Stomach (tissue), 9 donors: ENCODE results near the gene NUP153. TPM values are rescaled to one million over a fixed set of nuclear protein-coding genes. Genes with fewer than 3 reads are reported as not detected.

Experiments used
- DNase-seq, 2 donors: peaks; one replicate each; pipeline versions ENCODE4 v3.0.0 to v3.0.0-alpha.2; 2013 to 2019
- H3K27ac ChIP-seq, 5 donors: fragments of 200-600 bp in 4 of 5; sonication (generic) in 4 of 5; one replicate each; pipeline ENCODE4 v1.5.1; 2013 to 2019; ENCODE audit warnings: mild to moderate bottlenecking in 1 of 5, moderate library complexity in 1 of 5
- H3K27me3 ChIP-seq, 3 donors: fragments of 200-600 bp; sonication (generic); one replicate each; pipeline ENCODE4 v1.5.1; 2017 to 2019; ENCODE audit warnings: mixed run types in 1 of 3
- H3K36me3 ChIP-seq, 4 donors: fragments of 200-600 bp; sonication (generic); 1 replicate in 3 of 4; 2 replicates in 1 of 4; pipeline ENCODE4 v1.5.1; 2016 to 2019
- H3K4me1 ChIP-seq, 4 donors: fragments of 200-600 bp; sonication (generic); one replicate each; pipeline ENCODE4 v1.5.1; 2016 to 2019
- H3K4me3 ChIP-seq, 4 donors: fragments of 200-600 bp; sonication (generic) in 3 of 4; one replicate each; pipeline ENCODE4 v1.5.1; 2016 to 2019; ENCODE audit warnings: mild to moderate bottlenecking in 1 of 4
- H3K9me3 ChIP-seq, 4 donors: fragments of 200-600 bp; sonication (generic); one replicate each; pipeline ENCODE4 v1.5.1; 2016 to 2019
- CTCF ChIP-seq, 7 experiments: fragments of 450-650 bp in 4 of 7; fragments of 200-600 bp in 3 of 7; sonication (generic) in 3 of 7; IDR thresholded peaks; one replicate each; pipeline ENCODE4 v1.5.1; 2016 to 2019; ENCODE audit warnings: antibody characterized with exemption in 7 of 7, control low read depth in 2 of 7, mild to moderate bottlenecking in 1 of 7
- EP300 ChIP-seq: sonication (generic); formaldehyde crosslinking; IDR thresholded peaks from one replicate; pipeline ENCODE4 v1.6.1; 2017; ENCODE audit warnings: antibody characterized with exemption
- POLR2A ChIP-seq, 4 donors: fragments of 450-650 bp; IDR thresholded peaks; one replicate each; pipeline ENCODE4 v1.6.1; 2016; ENCODE audit warnings: antibody characterized with exemption in 4 of 4, control low read depth in 2 of 4, mild to moderate bottlenecking in 1 of 4, moderate library complexity in 1 of 4
- POLR2AphosphoS5 ChIP-seq, 3 donors: sonication (generic); formaldehyde crosslinking; IDR thresholded peaks; one replicate each; pipeline ENCODE4 v1.6.1; 2016; ENCODE audit warnings: antibody characterized with exemption in 3 of 3
- WGBS, 5 donors: extraction: QIAGEN DNeasy Blood & Tissue Kit in 3 of 5; methylation state at CpG; one replicate each; pipeline versions ENCODE4 v1.1.5 to v1.1.7; 2013 to 2018; 5-methylcytosine and 5-hydroxymethylcytosine counted together
- intact Hi-C: fragments of 100-400 bp; cut with DNase I; formaldehyde crosslinking; loops from one replicate; pipeline ENCODE4 v1.15.1; 2023; ENCODE audit warnings: low total_unique reads
- polyA plus RNA-seq, 3 donors: library from polyadenylated mRNA; stranded (reverse); fragments of 200-250 nt; gene quantifications; one replicate each; pipeline ENCODE4 v1.2.3, GENCODE V29; 2013
- total RNA-seq, 5 donors: library from RNA; depleted of rRNA; stranded (reverse); fragments of >200 nt; gene quantifications; one replicate each; pipeline versions ENCODE4 v1.1.0 to v1.2.3, GENCODE V29; 2014 to 2016
- donor health status: healthy with polysubstance abuse.
- donor health status: Bipolar disorder and iron deficiency.
- donor health status: healthy.

The NUP153 gene
- total and polyA plus RNA-seq, 8 donors = 5.2 to 50.5 (median 18.2) TPM

GRCh38 chr6:17622144-17622543, 84.6 kb downstream of the NUP153 start:
- DNase-seq = no peak
- Histone ChIP-seq H3K27me3 (no peaks in the 10 kb centered on the region), H3K27ac (no peak overlapping the region), H3K9me3 (no peaks in the 10 kb centered on the region), H3K4me1 (no peaks in the 10 kb centered on the region), H3K4me3 (no peak overlapping the region), H3K36me3 (peaks cover 4 to 86% (median 68%) of the 10 kb centered on the region in 4 donors)
- intact Hi-C loops = no loop called here
- TF ChIP-seq POLR2AphosphoS5 (IDR thresholded peaks at IDR 0.05) = no peak
- no peak for TF ChIP-seq CTCF (IDR thresholded peaks at IDR 0.05)
- TF ChIP-seq POLR2A (IDR thresholded peaks at IDR 0.05) = no peak
- TF ChIP-seq EP300 = no peak
- WGBS, 5 donors = 90 to 97% (median 95%) methylated on average over 5 of the region's 5 CpGs

DNA sequence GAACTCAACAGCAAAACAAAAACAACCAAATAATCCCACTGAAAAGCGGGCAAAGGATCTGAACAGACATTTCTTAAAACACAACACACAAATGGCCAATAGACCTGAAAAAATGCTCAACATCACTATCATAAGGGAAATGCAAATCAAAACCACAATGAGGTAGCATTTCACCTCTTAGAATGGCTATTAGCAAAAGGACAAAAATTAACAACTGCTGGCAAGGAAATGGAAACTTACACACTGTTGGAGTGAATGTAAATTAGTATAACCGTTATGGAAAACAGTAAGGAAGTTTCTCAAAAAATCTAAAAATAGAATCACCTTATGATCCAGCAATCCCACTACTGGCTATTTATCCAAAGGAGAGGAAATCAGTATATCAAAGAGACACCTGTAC, 85.7 kb downstream of the NUP153 start:
- no peak for DNase-seq
- H3K27me3 ChIP-seq = no peaks in the 10 kb centered on the region
- no peaks in the 10 kb centered on the region for H3K9me3 ChIP-seq
- TF ChIP-seq CTCF (IDR thresholded peaks at IDR 0.05) (no peak), POLR2A (IDR thresholded peaks at IDR 0.05) (no peak), POLR2AphosphoS5 (IDR thresholded peaks at IDR 0.05) (no peak), EP300 (no peak)
- H3K27ac ChIP-seq = no peak overlapping the region
- no peak overlapping the region for H3K4me3 ChIP-seq
- 63 to 78% (median 70%) methylated on average over 2 of the region's 2 CpGs for WGBS, 5 donors
- H3K36me3 ChIP-seq = peaks cover 8 to 86% (median 70%) of the 10 kb centered on the region in 4 donors
- peaks cover 0 to under 1% (median 0%) of the 10 kb centered on the region in 4 donors for H3K4me1 ChIP-seq
- intact Hi-C loops = no loop called here

- peaks cover 13 to 56% (median 42%) of the 10 kb centered on the region in 4 donors for H3K36me3 ChIP-seq
- H3K4me3 ChIP-seq = no peak overlapping the region
- TF ChIP-seq EP300 (no peak), POLR2AphosphoS5 (IDR thresholded peaks at IDR 0.05) (no peak), POLR2A (IDR thresholded peaks at IDR 0.05) (no peak), CTCF (IDR thresholded peaks at IDR 0.05) (no peak)
- WGBS, 5 donors = 36 to 65% (median 44%) methylated on average over 4 of the region's 4 CpGs
- no peaks in the 10 kb centered on the region for H3K9me3 ChIP-seq
- intact Hi-C loops = no loop called here
- no peak overlapping the region for H3K27ac ChIP-seq
- DNase-seq = no peak
- peaks cover 0 to 6% (median 0%) of the 10 kb centered on the region in 4 donors for H3K4me1 ChIP-seq
- H3K27me3 ChIP-seq = no peaks in the 10 kb centered on the region
Measured at GRCh38 chr6:17615794-17616193, 90.9 kb downstream of the NUP153 start.

DNA sequence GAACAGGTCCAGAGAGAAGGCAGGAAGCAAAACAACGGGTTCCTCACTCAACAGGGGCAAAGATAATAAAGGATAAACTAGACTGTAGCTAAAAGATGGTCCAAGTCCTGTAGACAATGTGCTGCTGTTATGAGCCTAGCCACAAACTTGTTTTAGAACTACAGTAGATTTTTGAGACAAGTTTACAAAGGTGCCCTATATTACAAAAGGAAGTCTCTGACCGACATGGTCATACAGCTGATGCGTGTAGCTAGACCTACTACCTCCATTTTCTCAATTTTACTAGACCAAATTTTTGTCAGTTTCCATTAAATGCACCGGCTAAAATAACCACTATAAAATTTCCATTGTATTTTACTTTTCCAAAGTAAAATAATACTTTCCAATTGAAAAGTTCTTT, 94.7 kb downstream of the NUP153 start:
- Histone ChIP-seq H3K36me3 (peaks cover 14 to 55% (median 54%) of the 10 kb centered on the region in 4 donors), H3K27ac (no peak overlapping the region), H3K27me3 (no peaks in the 10 kb centered on the region), H3K4me1 (peaks cover 0 to 6% (median 0%) of the 10 kb centered on the region in 4 donors), H3K9me3 (no peaks in the 10 kb centered on the region), H3K4me3 (no peak overlapping the region)
- intact Hi-C loops = no loop called here
- DNase-seq = no peak
- TF ChIP-seq POLR2AphosphoS5 (IDR thresholded peaks at IDR 0.05) = no peak
- no peak for TF ChIP-seq EP300
- TF ChIP-seq POLR2A (IDR thresholded peaks at IDR 0.05) = no peak
- no peak for TF ChIP-seq CTCF (IDR thresholded peaks at IDR 0.05)
- WGBS, 5 donors = 86 to 94% (median 89%) methylated on average over 4 of the region's 4 CpGs
